Measurements from ENCODE around the gene CARMIL1. TPM values are rescaled to one million over a fixed set of nuclear protein-coding genes. Genes with fewer than 3 reads are reported as not detected.

The CARMIL1 gene
- total and polyA plus RNA-seq, 10 of the 15 experiments (the other 5 are each of a cell fraction or from before 2014, with no cell fraction given): 6.4 to 18.1 (median 10.3) TPM

DNA sequence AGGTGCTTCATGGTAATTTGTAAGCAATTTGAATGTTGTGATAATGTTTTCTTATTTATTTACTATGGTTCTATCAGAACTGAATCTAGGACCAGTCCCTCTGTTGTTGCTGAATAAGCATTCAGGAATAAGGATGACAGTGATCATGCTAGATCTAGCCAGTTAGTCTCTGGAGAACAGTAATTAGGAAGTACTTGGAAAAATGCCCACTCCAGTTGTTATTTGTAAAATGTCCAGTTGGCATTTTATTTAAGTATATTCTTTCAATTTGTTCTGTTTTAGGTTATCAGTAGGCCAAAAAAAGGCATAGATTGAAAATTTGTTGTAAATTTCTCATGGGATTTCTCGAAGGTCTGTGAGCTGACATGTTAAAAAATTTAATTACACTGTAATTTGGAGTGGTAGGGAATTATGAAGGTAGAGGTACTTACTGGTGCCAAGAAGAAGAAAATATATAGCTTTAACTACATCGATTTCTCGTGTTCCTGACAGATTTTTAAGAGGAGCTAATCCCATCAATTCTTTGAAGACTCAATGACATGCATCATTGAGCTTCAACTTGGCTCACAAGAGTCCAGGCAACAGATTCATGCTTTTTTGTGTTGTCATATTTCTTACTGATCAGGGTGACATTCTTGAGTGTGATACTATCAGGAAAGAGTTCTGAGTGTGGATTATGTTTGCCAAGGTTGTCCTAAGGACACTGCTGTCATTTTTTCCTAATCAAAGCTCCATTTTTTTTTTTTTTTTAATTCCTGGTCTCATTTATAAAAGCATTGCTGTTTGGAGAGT, 177.3 kb downstream of the CARMIL1 start (continued):
- no peak for TF ChIP-seq DPF2 (IDR thresholded peaks at IDR 0.05)
- no peak for TF ChIP-seq BRCA1 (IDR thresholded peaks at IDR 0.05; ENCODE audit: low read depth, low read length)
- no peak for TF ChIP-seq RAD21 (IDR thresholded peaks at IDR 0.05; ENCODE audit: insufficient read depth, low read depth, low read length)
- no peak for TF ChIP-seq SUPT20H (IDR thresholded peaks at IDR 0.05; ENCODE audit: borderline replicate concordance, control insufficient read depth, low read depth, low read length)

DNA sequence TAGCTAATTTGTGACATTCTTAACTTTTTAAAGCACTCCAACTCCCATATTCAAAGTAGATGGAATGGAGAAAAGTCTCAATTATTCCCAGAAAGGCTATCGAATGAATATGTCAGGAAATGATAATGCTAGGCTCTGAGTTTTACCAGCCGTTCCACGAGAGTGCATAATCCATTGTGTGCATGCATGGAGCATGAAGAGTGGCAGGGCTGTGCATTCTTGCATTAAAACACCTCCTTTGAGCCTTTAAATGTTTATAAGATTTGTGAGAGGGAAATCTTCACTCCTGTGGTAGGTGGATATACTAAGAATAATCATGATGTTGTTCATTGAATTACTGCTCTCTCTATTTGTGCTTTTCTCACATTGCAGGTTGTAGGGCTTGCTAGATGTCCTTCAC, 178.3 kb downstream of the CARMIL1 start:
- no peak overlapping the region for H2AFZ ChIP-seq (ENCODE audit: control insufficient read depth, low read depth, low read length)
- no peaks in the 10 kb centered on the region for H3K4me1 ChIP-seq (ENCODE audit: control insufficient read depth, insufficient read depth, low read length)
- 25% methylated on average over 3 of the region's 3 CpGs for WGBS (ENCODE audit: insufficient coverage, insufficient replicate concordance, low lambda C conversion rate, missing lambda C conversion rate)
- DNase-seq (ENCODE audit: low read depth, low spot score): no peak
- H3K4me2 ChIP-seq (ENCODE audit: control insufficient read depth, insufficient read depth): no peak overlapping the region
- intact Hi-C loops (cut with micrococcal nuclease; ENCODE audit: unreplicated experiment) (no loop called here), in situ Hi-C loops (cut with MboI) (no loop called here)
- ChIA-PET CTCF (interaction anchor here (0.6 to 1.1 kb wide), 3 partner anchors 32 to 192 kb away, joined by 3 read pairs; no protein-coding TSS in a partner anchor), POLR2A (interaction anchor here (0.7 kb wide), 1 partner anchor 11 kb away, joined by 3 read pairs; no protein-coding TSS in a partner anchor), SMC1A (ENCODE audit: uncharacterized antibody, unreplicated experiment) (interaction anchor here (1.2 to 1.5 kb wide), 2 partner anchors 23 to 602 kb away, joined by 3 to 4 read pairs; no protein-coding TSS in a partner anchor), RAD21 (ENCODE audit: unreplicated experiment) (interaction anchor here (1.5 kb wide), 1 partner anchor 192 kb away, joined by 4 read pairs; no protein-coding TSS in a partner anchor)
- H3K36me3 ChIP-seq (ENCODE audit: control insufficient read depth in 2 of 2, insufficient read depth in 2 of 2, low read length in 1 of 2): no peaks in the 10 kb centered on the region
- ATAC-seq: no peak
- no peaks in the 10 kb centered on the region for H3K27me3 ChIP-seq (replicated peaks in 1 of 2; ENCODE audit: control insufficient read depth in 2 of 2, insufficient read depth in 2 of 2, low read length in 1 of 2)
- no peak overlapping the region for H3K4me3 ChIP-seq
- FAIRE-seq: no peak
- BruUV-seq (replicated peaks): no TSS peak
- no peak overlapping the region for H3K27ac ChIP-seq (ENCODE audit: control insufficient read depth, insufficient read depth)
- H3K9ac ChIP-seq (ENCODE audit: control insufficient read depth, insufficient read depth, low read length): no peak overlapping the region
- H3K79me2 ChIP-seq (ENCODE audit: control insufficient read depth, insufficient read depth, low read length): no peaks in the 10 kb centered on the region
- no peaks in the 10 kb centered on the region for H4K20me1 ChIP-seq (ENCODE audit: control insufficient read depth, insufficient read depth)
- H3K9me3 ChIP-seq (replicated peaks; ENCODE audit: control insufficient read depth, insufficient read depth, low read length): no peaks in the 10 kb centered on the region
- TF ChIP-seq ESRRA (IDR thresholded peaks at IDR 0.05; ENCODE audit: low read length) (no peak), POLR2AphosphoS2 (IDR thresholded peaks at IDR 0.05; ENCODE audit: low read depth, low read length) (no peak), POLR2A (IDR thresholded peaks at IDR 0.05; ENCODE audit: low read depth, low read length) (no peak), SUZ12 (IDR thresholded peaks at IDR 0.05; ENCODE audit: unreplicated experiment) (no peak), TCF7 (IDR thresholded peaks at IDR 0.05; ENCODE audit: borderline replicate concordance) (no peak), MYC (IDR thresholded peaks at IDR 0.05; ENCODE audit: insufficient read depth, insufficient read length, insufficient replicate concordance, low read length, severe bottlenecking) (no peak), JUND (IDR thresholded peaks at IDR 0.05; ENCODE audit: low read depth, low read length) (no peak), FOS (IDR thresholded peaks at IDR 0.05; ENCODE audit: borderline replicate concordance, extremely low read depth, insufficient read length) (no peak), NFXL1 (IDR thresholded peaks at IDR 0.05; ENCODE audit: borderline replicate concordance) (no peak), YY1 (IDR thresholded peaks at IDR 0.05; ENCODE audit: low read depth, low read length) (no peak), SMAD5 (IDR thresholded peaks at IDR 0.05; ENCODE audit: low read depth) (no peak), FOXK2 (IDR thresholded peaks at IDR 0.05) (no peak), LARP7 (IDR thresholded peaks at IDR 0.05) (no peak), KAT2A (conservative IDR thresholded peaks at IDR 0.05; ENCODE audit: control insufficient read depth, low read depth, low read length) (no peak)
- TF ChIP-seq, protein P1, sequence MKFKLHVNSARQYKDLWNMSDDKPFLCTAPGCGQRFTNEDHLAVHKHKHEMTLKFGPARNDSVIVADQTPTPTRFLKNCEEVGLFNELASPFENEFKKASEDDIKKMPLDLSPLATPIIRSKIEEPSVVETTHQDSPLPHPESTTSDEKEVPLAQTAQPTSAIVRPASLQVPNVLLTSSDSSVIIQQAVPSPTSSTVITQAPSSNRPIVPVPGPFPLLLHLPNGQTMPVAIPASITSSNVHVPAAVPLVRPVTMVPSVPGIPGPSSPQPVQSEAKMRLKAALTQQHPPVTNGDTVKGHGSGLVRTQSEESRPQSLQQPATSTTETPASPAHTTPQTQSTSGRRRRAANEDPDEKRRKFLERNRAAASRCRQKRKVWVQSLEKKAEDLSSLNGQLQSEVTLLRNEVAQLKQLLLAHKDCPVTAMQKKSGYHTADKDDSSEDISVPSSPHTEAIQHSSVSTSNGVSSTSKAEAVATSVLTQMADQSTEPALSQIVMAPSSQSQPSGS (IDR thresholded peaks at IDR 0.05; ENCODE audit: low read length): no peak
- TF ChIP-seq, protein P2, sequence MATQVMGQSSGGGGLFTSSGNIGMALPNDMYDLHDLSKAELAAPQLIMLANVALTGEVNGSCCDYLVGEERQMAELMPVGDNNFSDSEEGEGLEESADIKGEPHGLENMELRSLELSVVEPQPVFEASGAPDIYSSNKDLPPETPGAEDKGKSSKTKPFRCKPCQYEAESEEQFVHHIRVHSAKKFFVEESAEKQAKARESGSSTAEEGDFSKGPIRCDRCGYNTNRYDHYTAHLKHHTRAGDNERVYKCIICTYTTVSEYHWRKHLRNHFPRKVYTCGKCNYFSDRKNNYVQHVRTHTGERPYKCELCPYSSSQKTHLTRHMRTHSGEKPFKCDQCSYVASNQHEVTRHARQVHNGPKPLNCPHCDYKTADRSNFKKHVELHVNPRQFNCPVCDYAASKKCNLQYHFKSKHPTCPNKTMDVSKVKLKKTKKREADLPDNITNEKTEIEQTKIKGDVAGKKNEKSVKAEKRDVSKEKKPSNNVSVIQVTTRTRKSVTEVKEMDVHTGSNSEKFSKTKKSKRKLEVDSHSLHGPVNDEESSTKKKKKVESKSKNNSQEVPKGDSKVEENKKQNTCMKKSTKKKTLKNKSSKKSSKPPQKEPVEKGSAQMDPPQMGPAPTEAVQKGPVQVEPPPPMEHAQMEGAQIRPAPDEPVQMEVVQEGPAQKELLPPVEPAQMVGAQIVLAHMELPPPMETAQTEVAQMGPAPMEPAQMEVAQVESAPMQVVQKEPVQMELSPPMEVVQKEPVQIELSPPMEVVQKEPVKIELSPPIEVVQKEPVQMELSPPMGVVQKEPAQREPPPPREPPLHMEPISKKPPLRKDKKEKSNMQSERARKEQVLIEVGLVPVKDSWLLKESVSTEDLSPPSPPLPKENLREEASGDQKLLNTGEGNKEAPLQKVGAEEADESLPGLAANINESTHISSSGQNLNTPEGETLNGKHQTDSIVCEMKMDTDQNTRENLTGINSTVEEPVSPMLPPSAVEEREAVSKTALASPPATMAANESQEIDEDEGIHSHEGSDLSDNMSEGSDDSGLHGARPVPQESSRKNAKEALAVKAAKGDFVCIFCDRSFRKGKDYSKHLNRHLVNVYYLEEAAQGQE (IDR thresholded peaks at IDR 0.05; ENCODE audit: low read depth, low read length): no peak
